ENCODE results near the gene TMPRSS15.
"Not testable (repeated sequence)": the region's sequence is repeated elsewhere in the genome, so short reads cannot be mapped to it uniquely, and the experiment has no call there.

The TMPRSS15 gene

DNA sequence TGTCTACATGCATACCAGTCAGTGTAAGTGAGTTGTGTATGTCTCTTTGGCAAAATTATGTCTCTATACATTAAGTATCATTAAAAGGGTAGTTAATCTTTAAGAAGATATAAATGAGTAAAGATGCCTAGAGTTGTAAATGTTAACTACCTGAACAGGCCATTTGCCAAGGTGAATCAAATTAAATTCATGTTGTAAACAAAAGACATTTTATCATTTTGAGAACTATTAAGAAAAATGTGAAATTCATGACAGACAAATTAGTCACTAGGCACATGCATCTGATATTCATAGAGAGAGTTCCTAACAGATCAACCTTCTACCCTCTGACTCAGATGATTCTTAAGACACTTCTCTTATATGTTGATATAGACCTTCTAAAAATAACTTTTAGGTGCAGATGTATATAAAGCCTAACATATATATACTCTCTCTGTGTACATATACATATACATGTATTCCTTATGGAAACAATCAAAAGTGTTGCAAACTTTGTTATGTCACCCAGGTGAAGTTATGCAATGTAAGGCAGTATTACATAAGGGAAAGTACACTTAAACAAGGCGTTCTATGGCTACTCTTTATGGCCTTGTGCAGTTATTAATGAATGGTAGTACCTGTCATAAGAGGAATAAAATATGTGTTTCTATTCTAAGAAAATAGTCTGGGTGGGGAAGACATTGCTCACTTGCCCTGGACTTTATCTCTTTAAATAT lies at the start of gene TMPRSS15:
TMPRSS15 (minus strand) TSS at position 51 of the 716 bp plus-strand sequence. CDS start 163 bp downstream, outside the sequence.
- intact Hi-C loops (cut with DNase I), result no loop called here
- DNase-seq, result no peak

GRCh38 chr21:18451670-18452069 lies 48.1 kb upstream of the TMPRSS15 start:
- intact Hi-C loops (cut with DNase I), result no loop called here
- no peak for DNase-seq

DNA sequence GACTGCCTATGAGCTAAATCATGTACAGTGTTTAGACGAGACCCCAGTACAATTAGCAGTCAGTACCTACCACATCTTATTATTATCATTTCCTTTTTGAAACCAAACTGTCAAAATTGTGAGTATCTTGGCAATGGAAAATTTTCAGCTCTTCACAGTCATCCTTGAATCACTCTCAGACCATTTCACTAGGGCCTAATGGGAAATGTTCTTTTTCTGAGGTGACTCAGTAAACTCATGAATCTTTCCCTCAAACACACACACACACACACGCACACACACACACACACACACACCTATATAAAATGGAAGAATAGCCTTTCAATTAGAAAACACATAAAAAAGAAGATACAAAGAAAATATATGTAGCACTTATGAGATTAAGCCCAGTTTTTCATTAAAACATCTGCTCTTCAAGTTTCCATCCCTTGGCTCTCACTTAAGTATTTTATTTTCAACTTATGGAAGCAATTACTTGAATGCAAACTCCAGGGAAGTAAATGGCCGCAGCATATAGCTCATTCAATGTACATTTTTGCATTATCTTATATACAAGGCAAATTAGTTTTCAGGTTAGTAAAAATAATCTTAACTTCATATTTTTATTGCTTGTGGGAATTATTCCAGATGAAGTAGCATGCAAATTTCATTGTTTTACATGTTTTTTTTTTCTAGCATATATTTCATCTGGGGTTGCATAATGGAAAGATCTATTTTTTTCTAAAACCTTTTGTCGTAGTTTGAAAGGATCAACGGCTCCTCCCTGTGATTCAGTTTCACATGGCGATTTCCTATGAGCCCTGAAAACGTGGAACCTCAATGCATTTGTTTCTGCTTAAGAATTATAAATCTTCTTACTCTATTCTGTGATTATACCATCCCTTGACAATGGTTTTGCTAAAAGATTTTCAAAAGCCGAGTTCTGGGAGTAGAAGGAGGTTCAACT lies 46.3 kb upstream of the TMPRSS15 start:
- DNase-seq, result no peak
- intact Hi-C loops (cut with DNase I), result no loop called here

- intact Hi-C loops (cut with DNase I), result no loop called here
- DNase-seq, result peak in 2 of 10 donors; percentile 29 to 52
These were observed 40.1 kb upstream of the TMPRSS15 start for GRCh38 chr21:18443701-18444100.

DNA sequence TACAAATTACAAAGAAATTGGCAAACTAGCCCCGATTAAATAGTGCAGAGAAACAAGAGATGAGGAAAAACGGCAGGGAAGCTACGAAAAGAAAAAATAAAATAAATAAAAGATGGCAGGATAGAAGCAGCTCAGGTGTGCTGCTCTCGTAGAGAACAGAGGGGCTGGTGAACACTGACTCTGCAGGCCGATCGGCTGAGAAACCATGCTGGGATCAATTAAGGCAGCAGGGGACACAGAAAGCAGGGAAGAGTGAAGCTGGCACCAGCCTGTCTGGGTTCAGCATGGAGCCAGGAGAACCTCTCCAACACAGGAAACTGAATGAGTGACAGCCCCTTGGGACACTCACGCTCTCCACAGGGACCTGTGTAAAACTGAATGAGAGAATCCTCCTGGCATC lies 39.5 kb upstream of the TMPRSS15 start:
- no peak for DNase-seq
- intact Hi-C loops (cut with DNase I), result no loop called here

DNA sequence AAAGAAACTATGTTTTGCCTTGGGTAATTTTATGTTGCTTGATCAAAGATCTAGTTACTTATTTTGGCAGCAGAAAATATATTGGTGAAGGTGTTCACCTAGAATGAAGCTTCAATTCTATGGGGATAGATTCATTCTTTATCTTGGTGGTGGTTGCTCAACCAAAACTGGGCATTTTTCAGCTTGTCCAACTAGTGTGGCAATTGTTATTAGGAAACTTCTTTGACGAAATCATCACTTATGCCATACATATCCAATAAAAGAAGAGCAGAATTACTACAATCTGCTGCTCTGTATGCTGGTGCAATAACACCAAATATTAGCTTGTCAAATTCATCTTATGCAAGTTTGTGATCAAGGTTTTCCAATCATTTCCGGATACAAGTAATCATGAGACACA lies 26.8 kb upstream of the TMPRSS15 start:
- intact Hi-C loops (cut with DNase I), result no loop called here
- DNase-seq, result no peak

GRCh38 chr21:18424276-18424675 lies 20.7 kb upstream of the TMPRSS15 start:
- DNase-seq, result no peak
- intact Hi-C loops (cut with DNase I), result no loop called here

DNA sequence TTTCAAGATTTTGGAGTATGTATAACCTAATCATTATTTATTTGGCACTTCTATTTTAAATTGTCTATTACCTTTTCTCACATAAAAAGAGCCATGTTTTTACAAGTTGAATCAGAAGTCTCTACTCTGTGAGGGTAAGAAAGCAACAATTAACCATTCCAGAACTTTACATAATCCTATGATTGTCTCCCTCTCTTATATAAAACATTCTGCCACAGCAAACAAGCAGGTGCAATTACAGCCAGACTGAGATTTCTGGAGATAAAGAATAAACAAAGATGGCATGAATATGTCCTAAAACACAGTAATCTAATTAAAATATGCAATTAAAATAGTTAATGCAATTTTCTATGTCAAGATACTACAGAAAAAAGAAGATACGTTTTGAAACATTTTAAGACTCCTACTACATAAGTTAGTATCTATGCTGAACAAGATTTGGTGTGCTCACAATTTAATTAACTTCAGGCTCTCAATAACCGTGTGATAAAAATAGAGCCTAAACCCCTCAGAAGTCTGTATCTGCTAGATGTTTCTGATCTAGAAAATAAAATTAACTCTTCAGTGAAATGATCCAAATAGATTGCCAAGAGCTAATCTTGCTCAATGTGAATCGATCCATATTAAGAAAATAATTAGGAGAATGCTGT lies 13.7 kb upstream of the TMPRSS15 start:
- DNase-seq, result no peak
- intact Hi-C loops (cut with DNase I), result no loop called here

GRCh38 chr21:18411565-18411964 lies 8.0 kb upstream of the TMPRSS15 start:
- intact Hi-C loops (cut with DNase I), result no loop called here
- DNase-seq, result no peak

DNA sequence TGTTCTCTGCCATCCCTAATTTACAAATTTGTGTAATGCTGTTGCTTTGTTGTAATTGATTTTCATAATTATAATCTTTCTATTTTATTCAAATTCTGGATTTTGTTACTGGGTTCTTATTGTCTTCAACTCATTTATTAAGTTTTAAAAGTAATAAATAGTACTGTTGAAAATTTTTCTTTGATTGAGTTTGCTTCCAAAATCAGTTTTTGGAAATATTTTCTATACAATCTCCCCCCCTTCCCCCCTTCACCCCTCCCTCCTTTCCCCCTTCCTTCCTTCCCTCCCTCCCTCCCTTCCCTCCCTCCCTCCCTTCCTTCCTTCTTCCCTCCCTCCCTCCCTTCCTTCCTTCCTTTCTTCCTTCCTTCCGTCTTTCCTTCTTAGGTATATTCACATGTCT lies 6.0 kb upstream of the TMPRSS15 start:
- DNase-seq, result no peak
- intact Hi-C loops (cut with DNase I), result no loop called here

GRCh38 chr21:18398843-18399242 lies 4.7 kb downstream of the TMPRSS15 start:
- intact Hi-C loops (cut with DNase I), result no loop called here
- DNase-seq, result no peak

DNA sequence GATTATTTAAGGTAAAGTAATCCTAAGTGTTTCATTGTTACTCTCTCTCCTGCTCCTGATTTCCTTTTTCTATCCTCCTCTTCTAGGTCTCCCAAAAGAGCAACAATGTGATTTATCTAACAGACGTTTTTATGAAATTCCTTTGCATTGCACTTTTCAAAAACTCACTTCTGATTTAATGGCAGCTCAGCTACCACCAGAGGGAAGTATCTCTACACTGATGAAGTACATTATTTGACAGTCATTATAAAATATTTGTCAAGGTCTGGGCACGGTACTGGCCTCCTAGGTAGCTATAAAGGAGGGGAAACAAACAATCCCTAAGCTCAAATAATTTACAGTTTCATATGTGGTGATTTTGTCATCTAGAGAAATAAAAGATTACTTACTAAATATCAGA lies 15.6 kb downstream of the TMPRSS15 start:
- no peak for DNase-seq
- intact Hi-C loops (cut with DNase I), result no loop called here

- no peak for DNase-seq
- intact Hi-C loops (cut with DNase I), result no loop called here
These were observed 18.8 kb downstream of the TMPRSS15 start for GRCh38 chr21:18384771-18385170.

DNA sequence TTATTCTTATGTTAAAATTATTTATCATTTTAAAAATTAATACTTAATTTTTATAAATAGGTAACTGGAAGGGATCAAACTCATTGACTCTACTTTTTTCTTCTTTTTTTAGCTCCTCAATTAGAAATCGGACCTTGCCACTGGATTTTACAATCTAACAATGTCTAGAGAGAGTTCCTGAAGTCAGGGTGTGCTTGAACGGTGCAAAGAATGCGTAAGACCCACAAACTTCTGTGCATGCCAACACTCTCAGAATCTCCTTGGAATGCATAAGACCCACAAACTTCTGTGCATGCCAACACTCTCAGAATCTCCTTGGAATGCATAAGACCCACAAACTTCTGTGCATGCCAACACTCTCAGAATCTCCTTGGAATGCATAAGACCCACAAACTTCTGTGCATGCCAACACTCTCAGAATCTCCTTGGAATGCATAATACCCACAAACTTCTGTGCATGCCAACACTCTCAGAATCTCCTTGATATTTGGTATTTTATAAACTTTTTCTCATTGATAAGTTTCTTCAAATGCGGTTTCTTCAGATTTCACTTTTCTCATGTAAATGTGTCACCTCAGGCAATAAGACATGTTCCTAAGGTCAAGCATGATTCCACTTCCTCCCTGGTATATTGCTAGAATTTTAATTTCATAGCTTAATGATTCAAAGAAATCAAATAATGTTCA lies 20.5 kb downstream of the TMPRSS15 start:
- intact Hi-C loops (cut with DNase I), result not testable (repeated sequence)

DNA sequence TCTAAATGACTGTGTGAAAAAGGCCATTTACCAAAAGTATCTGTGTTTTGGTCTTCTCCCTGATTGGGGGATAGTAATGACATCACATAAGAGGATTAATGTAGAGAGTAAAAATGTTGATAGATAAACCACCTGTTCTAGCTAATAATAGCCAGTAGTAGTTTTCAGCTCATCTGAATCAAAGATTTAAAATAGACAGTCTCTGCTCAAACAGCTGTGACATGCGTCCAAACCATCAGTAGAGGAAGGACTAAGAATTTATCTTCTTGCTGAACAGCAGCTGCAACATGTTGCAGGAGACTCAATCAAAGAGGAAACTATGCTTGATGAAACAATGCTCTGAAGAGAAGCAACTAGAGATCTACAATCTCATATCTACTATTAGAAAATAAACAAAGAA lies 21.4 kb downstream of the TMPRSS15 start:
- DNase-seq, result no peak
- intact Hi-C loops (cut with DNase I), result no loop called here

More for the DNA sequence above, 20.5 kb downstream of the TMPRSS15 start:
- DNase-seq, result not testable (repeated sequence)

DNA sequence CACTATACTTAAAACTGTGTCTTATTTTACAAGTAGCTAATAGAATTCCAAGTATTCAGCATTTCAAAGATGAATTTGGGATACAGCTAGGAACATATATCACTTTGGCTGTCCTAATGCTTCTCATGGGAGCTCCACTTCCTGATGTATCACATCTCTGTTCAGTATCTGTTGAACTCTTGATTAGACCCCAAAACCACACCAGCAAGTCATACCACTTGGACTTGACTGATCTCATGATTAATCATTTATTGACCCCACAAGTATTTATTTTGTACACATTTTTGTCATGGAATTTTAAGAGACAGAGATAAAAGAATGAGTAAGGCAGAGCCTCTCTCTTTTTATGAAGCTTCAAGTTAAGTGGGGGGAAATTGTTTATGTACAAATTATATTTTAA lies 30.0 kb downstream of the TMPRSS15 start:
- no peak for DNase-seq

GRCh38 chr21:18370301-18370700 lies 33.3 kb downstream of the TMPRSS15 start:
- intact Hi-C loops (cut with DNase I), result no loop called here
- DNase-seq, result no peak

More for the DNA sequence above, 30.0 kb downstream of the TMPRSS15 start:
- intact Hi-C loops (cut with DNase I), result no loop called here

GRCh38 chr21:18369115-18369514 lies 34.5 kb downstream of the TMPRSS15 start:
- intact Hi-C loops (cut with DNase I), result loop anchor here (2.0 kb wide), 1 partner anchor 74 kb away; no protein-coding TSS in a partner anchor
- no peak for DNase-seq

- intact Hi-C loops (cut with DNase I), result loop anchor here (2.0 kb wide), 1 partner anchor 73 kb away; no protein-coding TSS in a partner anchor
- DNase-seq, result no peak
These were observed 35.4 kb downstream of the TMPRSS15 start for GRCh38 chr21:18368205-18368604.

DNA sequence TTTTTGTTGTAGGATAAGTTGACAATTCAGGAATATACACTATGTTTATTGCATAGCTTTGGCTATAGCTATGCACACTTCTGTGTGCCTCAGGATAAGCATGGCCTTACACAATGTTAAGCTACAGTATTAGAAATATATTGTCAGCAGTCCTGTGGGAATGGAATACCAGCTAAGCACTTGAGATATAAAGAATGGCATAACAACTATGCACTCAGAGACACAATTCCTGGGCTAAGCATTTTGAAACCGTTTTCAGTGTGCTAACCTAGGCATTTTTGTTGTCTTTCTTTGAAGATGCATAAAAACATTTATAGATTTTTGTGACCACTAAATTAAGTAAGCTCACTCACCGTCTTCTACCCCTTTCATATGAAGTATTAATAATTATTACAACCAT lies 46.8 kb downstream of the TMPRSS15 start:
- intact Hi-C loops (cut with DNase I), result no loop called here

More for the DNA sequence above, 46.8 kb downstream of the TMPRSS15 start:
- DNase-seq, result no peak

Data from posterior cingulate gyrus (tissue), 11 donors.